SK-N-SH (cell line): ENCODE results near the gene RANGAP1. TPM values are rescaled to one million over a fixed set of nuclear protein-coding genes. Genes with fewer than 3 reads are reported as not detected.

Experiments used
- CTCF ChIA-PET: fragments of 300-600, 350-600 bp; formaldehyde crosslinking; extraction: SDS; loops from one replicate; lab custom pipeline; 2021; lab: Yijun Ruan, JAX
- POLR2A ChIA-PET: fragments of 350-600 bp; sonication (Branson Sonifier 250); formaldehyde crosslinking; extraction: SDS; loops from one replicate; lab custom pipeline; 2020; ENCODE audit warnings: antibody characterized with exemption, inconsistent platforms; lab: Yijun Ruan, JAX
- DNase-seq: peaks from one replicate; pipeline ENCODE4 v3.0.0; 2012
- H2AFZ ChIP-seq: fragments of 200-600 bp; sonication (generic); 2 replicates; pipeline ENCODE4 v1.8.1; 2016; ENCODE audit warnings: antibody characterized with exemption, mild to moderate bottlenecking, low read depth
- H3F3A ChIP-seq: fragments of 200-600 bp; sonication (generic); replicated peaks from 2 replicates; pipeline ENCODE3; 2016; ENCODE audit warnings: antibody characterized with exemption, mild to moderate bottlenecking; ENCODE audit not compliant: insufficient read depth
- H3K27ac ChIP-seq, 2 experiments: fragments of 200-500 bp in 1 of 2; fragments of 200-600 bp in 1 of 2; sonication (Bioruptor generic) in 1 of 2; sonication (generic), shearing (Covaris generic) in 1 of 2; 2 replicates each; pipeline versions ENCODE4 v1.5.1 to v1.6.1; 2014 to 2016; ENCODE audit warnings: low read depth in 2 of 2, inconsistent platforms in 1 of 2, low read length in 1 of 2, mild to moderate bottlenecking in 1 of 2, mixed read lengths in 1 of 2
- H3K27me3 ChIP-seq: fragments of 200-600 bp; sonication (generic), shearing (Covaris generic); 2 replicates; pipeline ENCODE4 v1.6.1; 2016; ENCODE audit warnings: mixed run types; ENCODE audit not compliant: insufficient read depth
- H3K36me3 ChIP-seq, 2 experiments: fragments of 200-500 bp in 1 of 2; fragments of 200-600 bp in 1 of 2; sonication (Bioruptor generic) in 1 of 2; sonication (generic) in 1 of 2; replicated peaks in 1 of 2; 2 replicates each; pipeline versions ENCODE3 to v1.5.1; 2014 to 2016; ENCODE audit warnings: low read length in 1 of 2, mild to moderate bottlenecking in 1 of 2; ENCODE audit not compliant: insufficient read depth in 2 of 2, control insufficient read depth in 1 of 2
- H3K4me1 ChIP-seq, 2 experiments: fragments of 200-500 bp in 1 of 2; fragments of 200-600 bp in 1 of 2; sonication (Bioruptor generic) in 1 of 2; sonication (generic), shearing (Covaris generic) in 1 of 2; 2 replicates each; pipeline versions ENCODE4 v1.5.1 to v1.6.1; 2014 to 2016; ENCODE audit warnings: low read depth in 1 of 2, low read length in 1 of 2, mixed run types in 1 of 2; ENCODE audit not compliant: insufficient read depth in 2 of 2, control insufficient read depth in 1 of 2
- H3K4me2 ChIP-seq: fragments of 200-600 bp; sonication (generic), shearing (Covaris generic); 2 replicates; pipeline ENCODE4 v1.6.1; 2017; ENCODE audit warnings: mixed run types
- H3K4me3 ChIP-seq, 2 experiments: fragments of 200-500 bp in 1 of 2; fragments of 200-600 bp in 1 of 2; sonication (Bioruptor generic) in 1 of 2; sonication (generic), shearing (Covaris generic) in 1 of 2; 2 replicates each; pipeline versions ENCODE4 v1.5.1 to v1.8.1; 2014 to 2016; ENCODE audit warnings: low read depth in 2 of 2, inconsistent platforms in 1 of 2, low read length in 1 of 2, mild to moderate bottlenecking in 1 of 2, mixed read lengths in 1 of 2, moderate library complexity in 1 of 2
- H3K79me2 ChIP-seq: fragments of 200-600 bp; sonication (generic); 2 replicates; pipeline ENCODE4 v1.8.1; 2017; ENCODE audit warnings: mild to moderate bottlenecking; ENCODE audit not compliant: insufficient read depth
- H3K9ac ChIP-seq: fragments of 200-600 bp; sonication (generic); 2 replicates; pipeline ENCODE4 v1.6.1; 2017; ENCODE audit warnings: mixed run types
- H3K9me2 ChIP-seq: fragments of 200-600 bp; sonication (generic); 2 replicates; pipeline ENCODE4 v1.6.1; 2017; ENCODE audit warnings: mixed run types
- H3K9me3 ChIP-seq: fragments of 200-600 bp; sonication (generic); 2 replicates; pipeline ENCODE4 v1.6.1; 2017; ENCODE audit warnings: mixed run types, mild to moderate bottlenecking, moderate library complexity
- H4K20me1 ChIP-seq: fragments of 200-600 bp; sonication (generic); 2 replicates; pipeline ENCODE4 v1.6.1; 2017; ENCODE audit warnings: mild to moderate bottlenecking, mixed run types; ENCODE audit not compliant: insufficient read depth
- EP300 ChIP-seq, 2 experiments: IDR thresholded peaks; 2 replicates each; pipeline versions ENCODE4 v1.4.0 to v1.6.1; 2012; ENCODE audit warnings: borderline replicate concordance in 1 of 2, low read depth in 1 of 2, low read length in 1 of 2
- EZH2phosphoT487 ChIP-seq: fragments of 200-600 bp; sonication (generic); IDR thresholded peaks from 2 replicates; pipeline ENCODE4 v1.6.1; 2017; ENCODE audit warnings: low read depth, mixed run types, mild to moderate bottlenecking, antibody characterized with exemption, moderate library complexity, borderline replicate concordance
- FOXJ3 ChIP-seq: sonication (generic); formaldehyde crosslinking; IDR thresholded peaks from 2 replicates; pipeline ENCODE4 v1.5.1; 2020; ENCODE audit warnings: mild to moderate bottlenecking, missing genetic modification reagents
- FOXM1 ChIP-seq: IDR thresholded peaks from 2 replicates; pipeline ENCODE4 v1.4.0; 2012; ENCODE audit warnings: low read depth, mild to moderate bottlenecking
- GABPA ChIP-seq: IDR thresholded peaks from 2 replicates; pipeline ENCODE4 v1.4.0; 2012; ENCODE audit warnings: low read depth, mild to moderate bottlenecking
- JUND ChIP-seq: IDR thresholded peaks from 2 replicates; pipeline ENCODE4 v1.4.0; 2012
- MEF2A ChIP-seq: IDR thresholded peaks from 2 replicates; pipeline ENCODE4 v1.4.0; 2012; ENCODE audit warnings: low read depth, borderline replicate concordance
- NFIC ChIP-seq: IDR thresholded peaks from 2 replicates; pipeline ENCODE4 v1.4.0; 2012; ENCODE audit warnings: borderline replicate concordance
- NRF1 ChIP-seq: IDR thresholded peaks from 2 replicates; pipeline ENCODE4 v1.6.1; 2012; ENCODE audit warnings: low read depth, mild to moderate bottlenecking, low read length
- RAD21 ChIP-seq: IDR thresholded peaks from 2 replicates; pipeline ENCODE4 v1.6.1; 2012; ENCODE audit warnings: mild to moderate bottlenecking, low read length
- RCOR1 ChIP-seq: fragments of 150-350 bp; IDR thresholded peaks from 2 replicates; pipeline ENCODE4 v1.6.1; 2017; ENCODE audit warnings: antibody characterized with exemption, low read length
- RXRA ChIP-seq: IDR thresholded peaks from 2 replicates; pipeline ENCODE4 v1.4.0; 2012; ENCODE audit warnings: low read depth, mild to moderate bottlenecking, borderline replicate concordance
- SMC3 ChIP-seq: IDR thresholded peaks from 2 replicates; pipeline ENCODE4 v1.6.1; 2012; ENCODE audit warnings: low read depth, low read length, improper control_type of control experiment
- TAF1 ChIP-seq: IDR thresholded peaks from 2 replicates; pipeline ENCODE4 v1.6.1; 2012; ENCODE audit warnings: low read depth, mild to moderate bottlenecking, low read length, moderate library complexity, borderline replicate concordance
- WGBS: methylation state at CpG from one replicate; pipeline ENCODE4 v1.1.6; 2017; ENCODE audit warnings: low lambda C conversion rate; 5-methylcytosine and 5-hydroxymethylcytosine counted together
- polyA plus RNA-seq, 3 experiments: library from polyadenylated mRNA; depleted of rRNA; stranded (reverse); fragments of >200 nt; gene quantifications; 2 replicates each; pipeline ENCODE4 v1.2.3, GENCODE V29; 2012
- TF ChIP-seq, protein P1 (sequence below): fragments of 150-350 bp; IDR thresholded peaks from 2 replicates; pipeline ENCODE4 v1.6.1; 2016; ENCODE audit warnings: mild to moderate bottlenecking, low read depth, low read length
- TF ChIP-seq, protein P2 (sequence below): IDR thresholded peaks from 2 replicates; pipeline ENCODE4 v1.4.0; 2012; ENCODE audit warnings: low read depth, borderline replicate concordance

RANGAP1 gene
- polyA plus RNA-seq, 1 of the 3 experiments (the other 2 are of a cell fraction): 67.1 TPM

DNA sequence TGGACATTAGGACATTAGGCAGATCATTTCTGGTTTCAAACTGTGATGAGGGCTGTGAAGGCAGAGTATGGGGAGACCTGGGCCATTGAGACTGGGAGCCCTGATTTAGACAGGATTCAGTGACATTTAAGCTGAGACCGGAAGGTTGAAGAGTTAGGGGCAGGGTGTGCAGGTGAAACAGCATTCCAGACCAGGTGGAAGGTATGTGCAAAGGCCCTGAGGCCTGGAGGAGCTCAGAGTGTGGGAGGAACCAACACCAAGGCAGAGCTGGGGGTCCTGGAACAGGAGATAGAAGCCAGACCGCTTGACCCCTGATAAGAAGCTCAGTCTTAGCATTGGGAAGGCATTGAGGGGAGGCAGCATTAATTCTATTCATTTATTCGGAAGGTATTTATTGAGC lies 47.8 kb upstream of the RANGAP1 start:
- no peak overlapping the region for H3K27ac ChIP-seq
- 100% methylated on average over 1 of the region's 3 CpGs for WGBS
- H3K9ac ChIP-seq: no peak overlapping the region
- H3K4me1 ChIP-seq: no peaks in the 10 kb centered on the region
- DNase-seq: no peak
- ChIA-PET CTCF (no interaction called here), POLR2A (no interaction called here)
- no peaks in the 10 kb centered on the region for H3F3A ChIP-seq
- no peak overlapping the region for H3K4me2 ChIP-seq
- no peaks in the 10 kb centered on the region for H3K9me2 ChIP-seq
- no peak overlapping the region for H3K4me3 ChIP-seq
- H3K27me3 ChIP-seq: no peaks in the 10 kb centered on the region
- H3K79me2 ChIP-seq: no peaks in the 10 kb centered on the region
- TF ChIP-seq, protein P1, sequence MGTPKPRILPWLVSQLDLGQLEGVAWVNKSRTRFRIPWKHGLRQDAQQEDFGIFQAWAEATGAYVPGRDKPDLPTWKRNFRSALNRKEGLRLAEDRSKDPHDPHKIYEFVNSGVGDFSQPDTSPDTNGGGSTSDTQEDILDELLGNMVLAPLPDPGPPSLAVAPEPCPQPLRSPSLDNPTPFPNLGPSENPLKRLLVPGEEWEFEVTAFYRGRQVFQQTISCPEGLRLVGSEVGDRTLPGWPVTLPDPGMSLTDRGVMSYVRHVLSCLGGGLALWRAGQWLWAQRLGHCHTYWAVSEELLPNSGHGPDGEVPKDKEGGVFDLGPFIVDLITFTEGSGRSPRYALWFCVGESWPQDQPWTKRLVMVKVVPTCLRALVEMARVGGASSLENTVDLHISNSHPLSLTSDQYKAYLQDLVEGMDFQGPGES: no peak
- TF ChIP-seq NFIC (no peak), GABPA (no peak), FOXM1 (no peak)
- peaks cover 0 to 10% of the 10 kb centered on the region in 2 experiments for H3K36me3 ChIP-seq
- H2AFZ ChIP-seq: no peak overlapping the region
- no peaks in the 10 kb centered on the region for H4K20me1 ChIP-seq
- H3K9me3 ChIP-seq: no peaks in the 10 kb centered on the region

DNA sequence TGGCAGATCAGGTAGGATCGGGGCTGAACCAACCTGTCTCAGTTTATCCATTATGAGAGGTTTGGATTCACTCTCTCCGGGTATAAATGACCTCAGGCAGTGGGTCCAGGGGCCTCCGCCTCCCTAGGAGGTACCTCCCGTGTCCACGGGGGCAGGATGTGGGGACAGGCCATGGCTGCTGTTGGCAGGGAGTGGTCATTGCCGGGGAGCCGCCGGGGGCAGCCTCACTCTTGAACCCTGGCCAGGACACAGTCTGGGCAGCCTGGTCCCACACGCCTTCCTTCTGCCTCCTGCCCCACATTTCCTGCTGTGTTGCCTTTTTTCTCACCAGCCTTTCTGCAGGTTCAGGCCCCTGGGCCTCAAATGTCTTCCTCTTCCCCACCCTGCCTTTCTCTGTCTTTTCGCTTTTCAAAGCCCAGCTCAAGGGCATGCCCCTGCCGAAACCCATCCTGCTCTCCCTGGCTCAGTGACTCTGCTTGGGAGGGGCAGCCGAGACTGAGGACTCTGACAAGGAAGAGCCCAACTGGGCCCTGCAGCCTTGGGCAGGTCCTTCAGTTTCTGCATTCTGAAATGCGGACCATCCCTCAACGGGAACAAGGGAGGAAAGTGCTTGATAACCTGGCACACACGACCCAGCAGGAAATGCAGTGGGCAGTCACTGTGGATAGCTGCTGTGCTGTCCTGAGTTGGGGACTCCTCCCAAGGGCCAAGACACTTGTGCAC lies 46.4 kb upstream of the RANGAP1 start:
- no peaks in the 10 kb centered on the region for H4K20me1 ChIP-seq
- H3K4me2 ChIP-seq: no peak overlapping the region
- H2AFZ ChIP-seq: no peak overlapping the region
- H3K9ac ChIP-seq: no peak overlapping the region
- no peaks in the 10 kb centered on the region for H3K9me2 ChIP-seq
- no peaks in the 10 kb centered on the region for H3F3A ChIP-seq
- H3K79me2 ChIP-seq: no peaks in the 10 kb centered on the region
- no peaks in the 10 kb centered on the region for H3K4me1 ChIP-seq
- H3K27me3 ChIP-seq: no peaks in the 10 kb centered on the region
- H3K36me3 ChIP-seq: peaks cover 0 to 17% of the 10 kb centered on the region in 2 experiments
- no peaks in the 10 kb centered on the region for H3K9me3 ChIP-seq
- H3K27ac ChIP-seq: no peak overlapping the region
- TF ChIP-seq RXRA: no peak
- TF ChIP-seq EP300 (IDR thresholded peaks at IDR 0.05; ENCODE audit: borderline replicate concordance in 1 of 2, low read depth in 1 of 2, low read length in 1 of 2): no peak
- no peak for TF ChIP-seq RCOR1
- TF ChIP-seq, protein P2, sequence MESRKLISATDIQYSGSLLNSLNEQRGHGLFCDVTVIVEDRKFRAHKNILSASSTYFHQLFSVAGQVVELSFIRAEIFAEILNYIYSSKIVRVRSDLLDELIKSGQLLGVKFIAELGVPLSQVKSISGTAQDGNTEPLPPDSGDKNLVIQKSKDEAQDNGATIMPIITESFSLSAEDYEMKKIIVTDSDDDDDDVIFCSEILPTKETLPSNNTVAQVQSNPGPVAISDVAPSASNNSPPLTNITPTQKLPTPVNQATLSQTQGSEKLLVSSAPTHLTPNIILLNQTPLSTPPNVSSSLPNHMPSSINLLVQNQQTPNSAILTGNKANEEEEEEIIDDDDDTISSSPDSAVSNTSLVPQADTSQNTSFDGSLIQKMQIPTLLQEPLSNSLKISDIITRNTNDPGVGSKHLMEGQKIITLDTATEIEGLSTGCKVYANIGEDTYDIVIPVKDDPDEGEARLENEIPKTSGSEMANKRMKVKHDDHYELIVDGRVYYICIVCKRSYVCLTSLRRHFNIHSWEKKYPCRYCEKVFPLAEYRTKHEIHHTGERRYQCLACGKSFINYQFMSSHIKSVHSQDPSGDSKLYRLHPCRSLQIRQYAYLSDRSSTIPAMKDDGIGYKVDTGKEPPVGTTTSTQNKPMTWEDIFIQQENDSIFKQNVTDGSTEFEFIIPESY: no peak
- no peak for TF ChIP-seq SMC3
- no peak for TF ChIP-seq FOXJ3 (CRISPR knock-in tag)
- TF ChIP-seq, protein P1: no peak
- no peak for TF ChIP-seq JUND
- TF ChIP-seq NRF1: no peak
- no peak for TF ChIP-seq RAD21
- no peak for TF ChIP-seq NFIC
- no peak for TF ChIP-seq TAF1
- no peak for TF ChIP-seq MEF2A
- TF ChIP-seq EZH2phosphoT487: no peak
- DNase-seq: no peak
- ChIA-PET POLR2A (no interaction called here), CTCF (no interaction called here)
- no peak overlapping the region for H3K4me3 ChIP-seq
- WGBS: 89% methylated on average over 3 of the region's 15 CpGs
